ENCODE results near the gene PDCD1LG2.

The PDCD1LG2 gene

DNA sequence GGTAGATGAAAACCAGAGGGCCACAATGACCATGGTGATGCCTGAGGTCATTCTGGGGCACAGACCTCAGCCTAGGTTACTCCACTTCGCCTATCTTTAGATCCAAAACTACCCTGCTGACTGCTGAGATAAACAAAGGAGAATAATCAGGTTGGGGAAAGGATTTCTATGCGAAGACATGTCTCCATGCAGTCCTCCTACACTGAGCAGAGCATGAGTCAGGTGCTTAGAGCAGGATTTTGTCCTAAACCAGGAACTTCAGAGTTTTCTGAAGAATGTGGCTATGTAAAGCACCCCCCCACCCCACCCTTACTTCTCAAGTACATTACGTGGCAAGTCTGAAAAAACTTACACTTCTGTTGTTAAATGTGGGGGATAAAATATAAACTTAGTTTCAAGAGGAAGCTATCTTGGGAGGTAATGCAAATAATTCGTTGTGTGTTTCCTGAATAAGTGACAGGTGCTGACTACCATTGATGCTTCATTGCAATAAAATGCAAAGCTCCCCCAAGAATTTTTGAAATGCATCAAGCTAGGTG, 19.4 kb downstream of the PDCD1LG2 start:
- no peak for DNase-seq (ENCODE audit: low read depth in 4 of 4, low spot score in 1 of 4)

DNA sequence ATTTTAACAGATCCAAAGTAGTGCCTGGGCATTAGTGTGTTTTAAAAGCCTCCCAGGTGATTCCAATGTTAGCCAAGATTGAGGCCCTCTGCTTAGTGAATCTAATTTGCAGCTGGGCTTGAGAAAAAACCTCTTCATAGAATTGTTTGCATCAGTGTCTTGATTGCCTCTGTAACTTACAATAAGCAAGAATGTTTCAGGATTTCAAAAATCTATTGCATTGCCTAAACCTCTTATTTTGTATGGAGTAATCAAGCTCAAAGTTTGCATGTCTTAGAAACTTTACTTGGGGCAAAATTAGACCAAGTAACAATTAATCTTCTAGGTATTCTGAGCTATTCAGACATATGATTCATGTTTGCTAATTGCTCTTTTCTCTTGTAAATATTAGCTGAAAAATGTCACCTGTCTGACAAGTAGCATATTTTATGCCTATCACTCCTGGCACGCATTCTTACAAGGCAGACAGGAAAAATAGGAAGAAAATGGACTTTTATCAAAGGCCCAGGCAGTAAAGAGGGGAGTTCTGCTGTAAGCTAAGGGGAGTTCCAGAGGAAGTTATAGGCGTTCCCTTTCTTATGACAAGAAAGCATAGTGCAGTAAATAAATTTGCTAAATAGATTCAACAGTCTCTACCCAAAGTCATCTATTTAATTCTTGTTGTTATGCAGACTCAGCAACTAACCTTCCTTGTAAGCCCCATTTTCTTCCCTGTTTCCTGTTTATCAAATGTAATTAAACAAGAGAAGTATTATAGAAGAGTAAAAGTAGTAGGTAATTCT, 21.0 kb downstream of the PDCD1LG2 start:
- DNase-seq (ENCODE audit: low read depth in 4 of 4, low spot score in 1 of 4), result no peak

DNA sequence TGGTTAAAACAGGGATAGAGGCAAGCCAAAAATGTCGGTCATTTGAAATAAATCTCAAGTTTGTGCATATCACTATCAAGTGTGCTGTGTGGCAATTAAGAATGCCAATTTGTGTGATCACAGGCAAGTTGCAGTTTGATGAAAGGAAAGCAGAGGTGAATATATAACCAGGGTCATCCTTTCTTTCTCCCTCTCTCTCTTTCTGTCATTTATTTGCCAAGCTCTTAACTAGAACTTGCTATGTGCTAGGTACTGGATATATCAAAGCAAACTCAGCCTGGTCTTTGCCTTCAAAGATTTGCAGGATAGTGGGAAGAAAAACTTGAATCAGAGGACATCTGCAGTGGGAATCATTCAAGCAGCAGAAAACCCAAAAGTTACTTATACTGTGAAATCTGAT, 22.0 kb downstream of the PDCD1LG2 start:
- no peak for DNase-seq (ENCODE audit: low read depth in 4 of 4, low spot score in 1 of 4)

DNA sequence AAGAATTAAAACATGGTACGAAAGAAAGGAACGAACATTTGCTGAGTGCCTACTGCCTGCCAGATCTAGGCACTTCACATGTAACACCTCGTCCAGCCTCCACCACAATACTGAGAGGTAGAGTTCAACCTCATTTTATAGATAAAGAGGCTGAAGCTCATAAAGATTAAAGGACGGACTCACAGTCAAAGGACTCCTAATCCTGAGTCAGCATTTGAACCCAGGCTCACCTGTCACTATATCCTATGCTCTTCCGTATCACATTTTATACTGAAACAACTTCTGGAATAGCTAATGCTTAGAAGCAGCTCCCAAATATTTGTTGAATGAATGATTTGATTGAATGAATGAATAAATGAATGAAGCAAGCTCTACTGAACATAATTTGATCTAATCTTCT, 22.5 kb downstream of the PDCD1LG2 start:
- no peak for DNase-seq (ENCODE audit: low read depth in 4 of 4, low spot score in 1 of 4)

DNA sequence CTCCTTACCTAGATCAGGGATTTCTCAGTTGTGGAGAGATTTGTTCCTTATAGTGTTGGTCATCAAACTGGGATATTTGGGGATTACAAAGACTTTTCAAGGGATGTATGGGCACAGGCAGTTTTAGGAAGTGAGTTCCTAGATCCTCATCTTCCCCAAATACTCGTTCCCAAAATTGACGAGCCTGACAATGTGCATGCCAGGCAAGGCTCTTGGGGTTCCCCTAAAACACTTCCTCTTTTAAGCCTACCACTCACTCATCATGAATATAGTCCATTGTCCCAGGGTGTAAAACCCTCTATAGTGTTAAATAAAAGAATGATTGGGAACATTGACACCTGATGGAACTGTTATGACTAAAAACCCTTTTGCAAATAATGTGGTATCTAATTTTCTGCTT, 26.4 kb downstream of the PDCD1LG2 start:
- no peak for DNase-seq (ENCODE audit: low read depth in 4 of 4, low spot score in 1 of 4)

DNA sequence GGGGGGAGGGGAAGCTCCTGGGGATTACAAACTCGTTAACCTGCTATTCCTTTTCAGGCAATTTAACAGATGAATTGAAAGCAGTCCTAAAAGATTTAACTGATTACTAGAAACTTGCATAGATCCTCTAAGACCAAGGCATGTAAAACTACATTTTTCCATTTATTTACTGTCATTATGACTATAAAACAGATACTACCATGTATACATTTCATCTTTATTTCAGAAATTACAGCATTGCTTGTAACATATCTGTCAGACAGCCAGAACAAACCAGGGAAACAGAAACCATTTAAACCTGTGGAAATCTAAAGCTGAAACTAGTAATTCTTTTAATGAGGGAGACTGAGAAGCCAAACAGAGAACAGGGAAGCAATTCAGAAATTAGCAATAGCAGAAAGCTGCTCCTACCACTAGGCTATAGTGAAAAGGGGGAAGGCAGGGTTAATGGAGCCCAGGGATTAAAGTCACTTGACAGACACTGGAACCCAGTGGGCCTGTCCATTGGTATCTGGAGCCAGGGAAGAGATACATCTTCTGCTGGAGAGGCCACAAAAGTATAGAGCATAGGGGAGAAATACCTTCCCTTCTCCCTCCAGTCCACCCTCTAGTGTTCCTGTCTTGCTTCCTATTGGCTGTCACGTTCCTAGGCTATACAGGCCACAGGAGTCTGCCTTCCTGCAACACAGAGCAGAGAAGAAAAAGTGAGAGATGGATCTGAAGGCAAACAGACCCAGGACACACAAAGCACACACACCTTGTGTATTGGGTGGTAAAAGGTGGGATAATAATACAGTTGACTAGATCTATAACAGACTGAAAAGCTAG, 33.8 kb downstream of the PDCD1LG2 start:
- no peak for DNase-seq (ENCODE audit: low read depth in 4 of 4, low spot score in 1 of 4)

DNA sequence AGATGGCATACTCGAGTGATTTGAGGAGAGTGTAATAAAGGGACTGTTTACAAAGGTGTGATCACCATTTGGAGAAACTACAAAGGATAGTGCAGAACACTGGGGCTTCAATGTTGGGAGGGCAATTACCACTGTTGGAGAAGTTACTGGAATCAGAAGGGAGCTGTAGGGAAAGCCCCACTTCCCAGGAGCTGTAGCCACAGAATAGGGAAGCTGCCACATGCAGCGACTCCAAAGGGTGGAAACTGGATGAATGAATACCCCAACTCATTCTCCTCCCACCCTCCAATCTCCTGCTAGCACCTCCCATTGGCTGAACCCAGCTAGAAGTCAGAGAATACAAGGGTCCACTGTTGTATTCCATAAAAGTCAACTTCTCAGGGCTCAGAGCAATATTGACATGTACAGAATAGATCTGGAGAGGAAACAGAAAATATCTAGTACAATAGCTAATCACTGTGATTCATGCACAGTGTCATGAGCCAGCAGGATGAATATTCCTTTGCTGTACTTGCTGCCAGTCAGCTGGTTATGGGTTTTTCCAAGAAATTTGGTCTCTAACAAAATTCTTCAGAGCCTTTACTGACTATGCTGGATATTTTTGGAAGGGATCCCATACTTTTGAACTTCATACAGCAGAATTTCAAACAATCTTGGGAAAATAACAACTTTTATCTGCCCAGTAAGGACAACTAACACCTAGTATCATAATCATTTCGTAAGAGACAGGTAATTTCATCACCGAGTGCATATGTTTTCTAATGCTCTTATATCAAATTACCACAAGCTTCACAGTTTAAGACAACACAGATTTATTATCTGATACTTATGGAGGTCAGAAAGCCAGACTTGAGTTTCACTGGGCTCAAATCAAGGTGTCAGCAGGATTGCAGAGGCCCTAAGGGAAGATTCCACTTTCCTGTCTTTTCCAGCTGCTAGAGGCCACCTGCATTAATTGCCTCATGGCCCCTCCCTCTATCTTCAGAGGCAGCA, 39.6 kb downstream of the PDCD1LG2 start:
- no peak for DNase-seq (ENCODE audit: low read depth in 4 of 4, low spot score in 1 of 4)

DNA sequence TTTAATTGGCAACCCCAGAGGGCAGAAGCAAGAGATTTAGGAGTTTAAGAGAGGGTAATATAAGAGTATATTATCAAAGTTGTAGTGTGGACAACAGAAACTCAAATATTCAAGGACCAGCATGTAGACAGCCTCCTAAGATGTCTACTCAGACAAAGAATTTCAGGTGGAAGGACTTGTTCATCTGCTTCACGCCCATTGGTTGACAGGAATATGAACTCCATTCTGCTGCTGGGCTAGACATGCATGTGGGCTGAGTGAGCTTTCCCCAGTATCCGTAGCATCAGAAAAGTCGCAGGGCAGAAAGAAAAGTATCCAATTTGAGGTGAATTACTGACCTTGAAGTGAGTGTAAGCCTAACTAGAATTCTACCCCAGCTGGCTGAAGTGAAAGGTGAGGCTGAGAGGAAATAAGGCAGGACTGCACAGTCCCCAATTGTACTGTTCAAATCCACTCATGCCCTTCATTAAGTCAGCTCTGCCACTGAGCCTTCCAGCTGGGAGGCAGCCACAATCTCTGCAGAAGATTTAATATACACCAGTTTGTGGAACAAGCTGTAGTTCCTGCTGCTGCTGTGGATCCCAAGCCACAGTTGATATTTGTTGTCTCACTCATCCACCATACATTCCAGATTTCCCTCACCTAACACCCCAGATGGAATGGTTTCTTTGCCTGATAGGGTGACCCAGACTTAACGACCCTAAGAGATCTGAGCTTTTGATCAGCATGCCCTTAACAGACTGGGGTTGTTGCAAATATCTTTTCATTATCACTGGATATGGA, 41.2 kb downstream of the PDCD1LG2 start:
- no peak for DNase-seq (ENCODE audit: low read depth in 4 of 4, low spot score in 1 of 4)

DNA sequence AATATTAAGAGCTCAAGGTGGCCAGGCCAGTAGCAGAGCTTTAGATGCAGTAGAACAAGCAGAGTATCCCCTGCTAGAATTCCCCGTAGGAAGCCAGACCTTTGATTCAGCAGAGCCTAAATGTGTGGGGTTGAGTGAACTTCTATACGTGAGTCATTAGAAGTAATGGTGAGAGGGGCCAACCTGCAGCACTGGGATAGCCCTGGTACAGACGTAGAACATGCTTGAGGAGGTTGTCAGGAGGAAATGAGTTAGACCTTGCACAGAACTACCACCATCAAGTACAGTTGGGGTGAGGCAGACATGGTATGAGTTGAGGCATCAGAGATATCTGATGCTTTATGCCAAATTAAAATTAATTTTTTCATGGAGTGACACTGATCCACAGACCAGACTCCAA, 42.0 kb downstream of the PDCD1LG2 start:
- no peak for DNase-seq (ENCODE audit: low read depth in 4 of 4, low spot score in 1 of 4)

DNA sequence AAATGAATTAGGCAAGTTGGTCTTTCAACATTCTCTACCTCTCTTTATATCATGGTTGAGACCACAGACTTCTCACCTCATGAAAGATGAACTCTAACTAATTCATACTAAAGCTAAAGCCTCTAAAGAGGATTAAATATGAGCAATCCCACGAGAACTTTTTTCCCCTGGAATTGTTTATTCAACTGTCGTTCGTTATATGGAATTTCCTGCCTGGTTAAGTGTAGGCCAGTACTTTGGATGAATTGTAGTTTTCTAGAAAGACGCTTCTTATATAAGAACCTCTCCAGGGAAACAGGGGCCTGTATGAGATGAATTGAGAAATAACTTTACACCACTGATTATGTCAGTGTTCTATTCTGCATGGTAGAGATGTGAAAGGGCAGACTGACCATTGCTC, 42.9 kb downstream of the PDCD1LG2 start:
- DNase-seq (ENCODE audit: low read depth in 4 of 4, low spot score in 1 of 4), result no peak

DNA sequence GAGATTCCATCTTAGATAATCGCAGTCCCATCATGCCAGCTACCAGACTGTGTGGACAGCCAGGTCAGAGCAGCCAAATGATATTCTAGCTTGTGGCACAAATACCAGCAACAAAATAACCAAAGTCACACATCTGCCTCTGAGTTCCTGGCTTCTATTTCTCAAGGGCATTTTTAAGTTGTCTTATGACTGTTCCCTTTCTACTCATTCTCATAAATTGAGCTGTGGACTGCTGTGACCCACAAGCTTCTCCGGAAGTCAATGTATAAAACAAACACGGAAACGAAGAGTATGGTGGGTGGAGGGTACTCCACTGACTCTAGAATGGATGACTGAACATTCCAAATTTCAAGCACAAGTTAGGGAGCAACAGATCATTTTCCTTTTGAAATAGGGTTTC, 43.9 kb downstream of the PDCD1LG2 start:
- no peak for DNase-seq (ENCODE audit: low read depth in 4 of 4, low spot score in 1 of 4)

DNA sequence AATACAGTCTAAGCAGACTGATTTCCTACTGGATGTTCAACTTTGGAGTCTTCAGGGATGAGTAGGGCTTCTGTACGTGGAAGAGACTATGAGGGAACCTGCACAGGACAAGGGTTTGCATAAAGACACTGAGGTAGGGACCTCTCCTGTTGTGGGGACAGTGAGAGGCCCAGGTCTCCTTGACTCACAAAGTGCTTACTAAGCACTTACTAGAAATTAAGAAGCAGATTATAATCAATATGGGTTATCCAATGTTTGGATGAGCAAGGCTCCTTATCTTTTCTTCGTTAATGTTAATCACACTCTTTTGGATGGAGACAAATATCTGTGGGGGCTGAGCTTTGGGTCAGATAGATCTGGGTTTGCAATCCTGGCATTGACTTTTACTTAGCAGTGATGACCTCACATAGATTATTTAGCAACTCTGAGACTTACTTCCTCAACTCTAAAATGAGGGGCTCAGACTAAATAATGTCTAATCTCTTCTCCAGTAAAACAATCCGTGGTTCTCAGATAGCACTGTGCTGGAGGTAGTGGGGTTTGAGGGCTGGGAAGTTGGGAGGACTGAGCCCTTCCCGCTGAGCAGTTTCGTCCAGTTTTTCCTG, 45.9 kb downstream of the PDCD1LG2 start:
- DNase-seq (ENCODE audit: low read depth in 4 of 4, low spot score in 1 of 4), result no peak

DNA sequence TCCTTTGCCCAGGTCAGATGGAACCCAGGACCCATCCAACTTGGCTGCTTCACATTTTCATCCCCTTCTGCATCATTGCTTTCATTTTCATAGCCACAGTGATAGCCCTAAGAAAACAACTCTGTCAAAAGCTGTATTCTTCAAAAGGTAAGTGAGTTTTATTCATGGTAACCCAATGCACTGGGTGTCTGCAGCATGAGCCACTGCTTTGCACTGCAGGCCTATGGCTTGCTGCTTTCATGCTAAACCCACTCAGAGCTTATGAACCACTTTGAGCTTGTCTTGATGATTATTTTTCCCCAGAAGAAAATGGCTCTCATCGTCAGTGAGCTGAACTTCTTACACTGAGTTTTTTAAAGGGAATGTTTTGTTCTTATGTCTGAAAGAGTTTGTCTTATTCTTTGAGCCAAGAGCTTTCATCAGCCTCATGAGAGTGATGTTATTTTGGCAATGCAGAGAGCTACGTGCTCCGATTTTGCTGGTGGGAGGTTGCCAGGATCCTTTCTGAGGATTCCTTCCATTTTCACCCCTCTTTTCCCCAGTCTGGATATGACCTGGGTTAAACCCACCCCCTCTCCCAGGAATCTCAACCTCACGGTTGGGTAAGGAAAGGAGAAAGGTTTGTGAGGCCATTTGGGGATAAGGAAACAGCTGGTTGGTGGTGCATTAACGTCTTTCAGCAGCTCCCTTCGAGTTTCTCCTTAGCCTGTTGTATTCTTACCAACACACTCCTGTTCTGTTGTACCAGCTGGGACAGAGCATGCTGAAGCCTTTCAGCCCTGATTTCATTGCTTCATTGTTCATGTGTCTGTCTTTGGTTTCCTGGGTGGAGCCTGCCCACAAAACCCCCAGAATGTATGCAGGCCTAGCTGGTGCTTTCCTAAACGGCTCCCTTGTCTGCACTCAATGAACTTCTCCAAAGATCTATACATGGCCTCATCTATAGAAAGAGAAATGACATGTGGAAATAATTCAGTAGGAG, 47.6 kb downstream of the PDCD1LG2 start:
- no peak for DNase-seq (ENCODE audit: low read depth in 4 of 4, low spot score in 1 of 4)

DNA sequence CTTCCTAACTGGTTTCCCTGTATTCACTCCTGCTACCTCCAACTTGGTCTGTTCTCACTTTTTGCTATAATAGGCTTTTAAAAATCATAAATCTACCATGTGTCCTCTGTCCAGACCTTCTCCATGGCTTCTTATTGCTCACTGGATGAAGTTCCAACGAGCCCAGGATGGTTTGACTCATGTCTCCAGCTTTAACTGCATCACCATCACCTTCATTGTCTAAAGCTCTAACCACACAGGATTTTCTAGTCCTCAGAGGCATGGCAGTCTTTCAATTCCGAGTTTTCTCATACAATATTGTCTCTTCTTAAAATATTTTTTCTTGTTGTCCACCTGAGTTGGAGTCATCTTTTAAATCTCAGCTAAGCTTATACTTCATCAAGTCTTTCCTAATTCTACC, 49.3 kb downstream of the PDCD1LG2 start:
- DNase-seq (ENCODE audit: low read depth in 4 of 4, low spot score in 1 of 4), result no peak

DNA sequence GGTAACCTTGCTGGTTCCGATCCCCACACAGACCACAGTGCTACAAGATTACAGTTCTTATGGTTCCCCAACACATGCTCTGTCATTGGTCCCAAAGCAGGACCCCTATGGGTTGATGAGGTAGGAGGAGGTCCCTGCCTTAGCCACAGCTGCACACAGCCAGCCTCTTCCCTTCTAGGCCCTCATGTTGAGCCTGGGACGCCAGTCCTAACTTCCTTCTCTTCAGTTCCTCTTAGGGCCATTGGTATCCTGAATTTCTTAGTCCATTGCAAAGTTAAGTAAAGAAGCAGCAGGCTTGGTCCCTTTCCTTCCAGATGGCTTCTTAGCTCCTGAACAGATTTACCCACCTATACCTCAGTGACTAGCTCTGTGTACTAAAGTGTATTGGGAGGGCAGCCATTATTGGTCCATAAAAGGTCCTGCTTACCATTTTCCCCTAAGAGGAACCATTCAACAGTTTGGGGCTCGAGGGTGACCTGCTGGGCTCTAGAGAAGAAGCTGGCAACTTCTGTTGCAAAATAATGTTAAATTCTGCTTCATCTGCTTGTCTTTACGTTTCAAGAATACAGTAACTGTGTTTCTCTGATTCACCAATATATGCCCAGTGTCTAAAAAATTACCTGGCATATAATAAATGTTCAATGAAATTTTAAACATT, 50.2 kb downstream of the PDCD1LG2 start:
- no peak for DNase-seq (ENCODE audit: low read depth in 4 of 4, low spot score in 1 of 4)

DNA sequence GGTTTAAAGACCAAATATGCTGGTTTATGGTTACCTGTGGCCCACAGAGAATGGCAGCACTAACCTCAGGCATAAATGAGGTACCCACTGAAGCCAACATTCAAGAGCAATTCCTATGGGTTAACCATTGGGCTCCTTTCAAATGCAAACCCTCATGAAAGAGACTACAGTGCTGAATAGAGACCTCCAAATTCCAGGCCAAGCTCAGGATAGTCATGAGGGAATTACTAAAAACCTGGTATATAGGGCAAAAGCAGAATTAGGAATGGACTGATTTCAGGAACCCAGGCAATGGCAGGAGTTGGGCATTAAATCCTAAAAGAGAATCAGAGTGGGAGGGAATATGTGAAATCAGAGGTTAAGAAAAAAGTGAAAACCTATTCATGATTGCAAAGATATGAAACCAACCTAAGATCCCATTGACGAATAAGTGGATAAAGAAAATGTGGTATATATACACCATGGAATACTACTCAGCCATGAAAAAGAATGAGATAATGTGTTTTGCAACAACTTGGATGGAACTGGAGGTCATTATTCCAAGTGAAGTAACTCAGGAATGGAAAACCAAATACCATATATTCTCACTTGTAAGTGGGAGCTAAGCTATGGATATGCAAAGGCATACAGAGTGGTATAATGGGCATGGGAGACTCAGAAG, 51.6 kb downstream of the PDCD1LG2 start:
- no peak for DNase-seq (ENCODE audit: low read depth in 4 of 4, low spot score in 1 of 4)

DNA sequence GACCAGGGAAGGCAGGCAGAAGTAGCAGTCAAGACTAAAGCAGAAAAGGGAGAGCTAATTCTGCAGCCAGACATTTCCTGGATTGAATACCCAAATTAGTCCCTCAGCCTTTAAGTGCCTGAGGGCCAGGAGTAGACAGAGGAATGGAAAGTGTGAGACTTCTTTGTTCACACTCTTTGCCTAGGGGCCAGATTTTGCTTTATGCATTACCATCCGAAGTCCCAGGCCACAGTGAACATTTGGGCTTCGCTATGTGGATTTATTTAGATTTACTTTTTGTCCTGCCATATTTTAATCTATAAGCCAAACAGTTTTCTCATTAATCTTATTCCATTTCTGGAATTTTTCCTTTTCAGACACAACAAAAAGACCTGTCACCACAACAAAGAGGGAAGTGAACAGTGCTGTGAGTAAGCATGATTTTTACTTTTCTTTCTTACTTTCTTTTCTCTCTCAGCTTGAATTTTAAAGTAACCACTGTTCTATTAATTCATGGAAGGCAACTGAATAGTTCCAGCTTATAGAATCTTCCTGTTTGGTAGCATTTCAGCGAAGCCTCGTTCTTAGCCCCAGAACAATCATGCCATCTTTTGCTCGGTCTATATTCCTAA, 52.6 kb downstream of the PDCD1LG2 start:
- DNase-seq (ENCODE audit: low read depth in 4 of 4, low spot score in 1 of 4), result no peak

Data from stimulated activated CD4-positive, alpha-beta T cell treated with anti-CD3 and anti-CD28 coated beads, Interleukin-1b, Interleukin-23, amount 100 ng/mL, for 24 hours (primary cell).